Spleen (tissue), 7 donors: Measurements from ENCODE around the gene ZNF229.

Experiments
- CTCF ChIP-seq, 11 experiments: fragments of 200-600 bp in 7 of 11; fragments of 450-650 bp in 4 of 11; sonication (generic) in 4 of 11; IDR thresholded peaks in 8 of 11; conservative IDR thresholded peaks in 3 of 11; 1 replicate in 7 of 11; 2 replicates in 4 of 11; pipeline versions ENCODE4 v1.4.0 to v1.8.0; 2016 to 2021; ENCODE audit warnings: antibody characterized with exemption in 11 of 11, inconsistent platforms in 4 of 11, mild to moderate bottlenecking in 1 of 11
- POLR2A ChIP-seq, 3 donors: fragments of 450-650 bp; IDR thresholded peaks; one replicate each; pipeline ENCODE4 v1.5.1; 2017; ENCODE audit warnings: antibody characterized with exemption in 3 of 3, mild to moderate bottlenecking in 1 of 3
- donor health status: DM: no; HTN: no; CAD: no; lungs with moderate emphysema.
- donor health status: DM: no; HTN: no; CAD: no.
- donor health status: DM: no; HTN: no; CAD: no.

GRCh38 chr19:44452367-44452766 is 4.1 kb upstream of the ZNF229 start:
- TF ChIP-seq CTCF (IDR thresholded peaks at IDR 0.05 in 8 of 11, conservative IDR thresholded peaks at IDR 0.05 in 3 of 11) (no peak), POLR2A (IDR thresholded peaks at IDR 0.05) (no peak)
